NCI-H2196 (cell line): ENCODE measurements around the gene MFGE8.
"Not testable (repeated sequence)": the region's sequence is repeated elsewhere in the genome, so short reads cannot be mapped to it uniquely, and the experiment has no call there.

Experiments used
- DNase-seq: peaks from one replicate; lab custom pipeline; 2025; ENCODE audit not compliant: unreplicated experiment; lab: John Stamatoyannopoulos, UW

The MFGE8 gene, protein sequence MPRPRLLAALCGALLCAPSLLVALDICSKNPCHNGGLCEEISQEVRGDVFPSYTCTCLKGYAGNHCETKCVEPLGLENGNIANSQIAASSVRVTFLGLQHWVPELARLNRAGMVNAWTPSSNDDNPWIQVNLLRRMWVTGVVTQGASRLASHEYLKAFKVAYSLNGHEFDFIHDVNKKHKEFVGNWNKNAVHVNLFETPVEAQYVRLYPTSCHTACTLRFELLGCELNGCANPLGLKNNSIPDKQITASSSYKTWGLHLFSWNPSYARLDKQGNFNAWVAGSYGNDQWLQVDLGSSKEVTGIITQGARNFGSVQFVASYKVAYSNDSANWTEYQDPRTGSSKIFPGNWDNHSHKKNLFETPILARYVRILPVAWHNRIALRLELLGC

DNA sequence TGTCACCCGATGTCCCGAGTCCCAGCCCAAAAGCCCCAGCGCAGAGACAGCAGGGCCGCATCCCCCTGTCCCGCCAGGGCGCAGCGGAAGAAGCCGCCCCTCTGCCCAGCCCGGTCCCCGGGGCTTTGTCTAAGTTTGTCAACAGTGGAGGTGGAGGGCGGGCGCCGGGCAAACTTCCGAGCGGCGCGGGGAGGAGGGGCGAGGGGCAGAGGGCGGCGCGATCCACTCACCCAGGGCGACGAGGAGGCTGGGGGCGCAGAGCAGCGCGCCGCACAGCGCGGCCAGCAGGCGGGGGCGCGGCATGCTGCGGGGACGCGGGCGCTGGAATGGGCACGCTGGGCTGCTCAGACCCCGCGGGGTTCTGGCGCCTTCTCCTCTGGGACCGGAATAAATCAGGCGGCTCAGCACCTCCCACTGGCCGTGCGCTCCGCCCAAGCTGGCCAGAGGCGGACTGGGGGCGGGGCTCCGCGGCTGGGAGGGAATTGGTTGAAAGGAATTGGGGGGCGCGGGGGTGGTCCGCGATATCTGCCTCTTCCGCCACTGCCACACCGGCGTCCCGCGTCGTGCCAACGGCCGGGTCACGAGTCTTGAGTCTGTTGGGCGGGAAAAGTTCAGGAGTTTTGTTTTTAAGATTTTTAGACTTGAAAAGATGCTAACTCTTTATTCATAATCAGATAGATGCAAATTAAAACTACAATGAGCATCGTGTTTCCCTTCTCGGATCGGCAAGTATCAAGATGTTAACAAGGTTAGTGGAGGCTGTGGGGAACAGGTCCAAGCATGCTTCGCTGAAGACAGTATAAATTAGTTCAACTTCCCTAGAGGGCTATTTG, at the start of gene MFGE8:
MFGE8 (minus strand) TSS at position 363 of the 833 bp plus-strand sequence; CDS start at position 303, 60 bp downstream.
- peak; percentile 31 for DNase-seq

DNA sequence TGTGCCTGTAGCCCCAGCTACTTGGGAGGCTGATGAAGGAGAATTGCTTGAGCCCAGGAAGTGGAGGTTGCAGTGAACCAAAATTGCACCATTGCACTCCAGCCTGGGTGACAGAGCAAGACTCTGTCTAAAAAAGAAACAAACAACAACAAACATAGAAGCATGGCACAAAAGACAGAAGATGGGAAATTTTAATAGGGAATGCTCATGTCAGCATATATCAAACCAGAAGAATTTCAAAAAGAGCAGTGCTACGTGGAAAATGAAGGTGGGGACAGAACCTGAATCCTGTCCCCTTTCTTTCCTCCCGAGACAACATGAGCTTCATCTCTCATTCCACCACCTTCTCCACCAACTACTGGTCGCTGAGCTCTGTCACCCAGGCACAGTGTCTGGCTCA, 46.3 kb upstream of the MFGE8 start:
- no peak for DNase-seq

DNA sequence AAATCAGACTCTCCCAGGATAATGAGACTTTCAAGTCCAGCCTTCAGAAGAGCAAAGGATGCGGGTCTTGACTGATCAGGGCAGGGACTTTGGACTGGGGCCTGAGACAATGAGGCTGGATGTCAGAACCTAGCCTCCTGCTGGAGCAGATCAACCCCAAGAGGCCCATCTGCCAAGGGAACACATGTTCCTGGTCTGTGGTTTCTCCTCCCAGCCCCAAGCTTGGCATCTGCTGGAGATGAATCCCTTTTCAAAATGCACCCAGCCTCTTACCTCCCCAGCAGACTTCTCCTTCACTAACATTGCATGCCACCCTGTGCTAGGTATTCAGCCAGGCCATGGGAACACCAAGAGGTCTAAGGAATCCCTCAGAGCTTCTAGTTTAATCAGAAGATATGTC, 43.7 kb upstream of the MFGE8 start:
- no peak for DNase-seq

DNA sequence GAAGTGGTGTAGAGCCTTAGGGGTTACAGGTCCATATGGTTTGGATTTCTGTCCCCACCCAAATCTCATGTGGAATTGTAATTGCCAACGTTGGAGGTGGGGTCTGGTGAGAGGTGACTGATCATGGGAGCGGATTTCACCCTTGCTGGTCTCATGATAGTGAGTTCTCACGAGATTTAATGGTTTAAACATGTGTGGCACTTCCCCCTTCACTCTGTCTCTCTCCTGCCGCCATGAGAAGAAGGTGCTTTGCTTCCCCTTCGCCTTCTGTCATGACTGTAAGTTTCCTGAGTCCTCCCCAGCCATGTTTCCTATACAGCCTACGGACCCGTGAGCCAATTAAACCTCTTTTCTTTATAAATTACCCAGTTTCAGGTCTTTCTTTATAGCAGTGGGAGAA, 43.1 kb upstream of the MFGE8 start:
- DNase-seq, result no peak

DNA sequence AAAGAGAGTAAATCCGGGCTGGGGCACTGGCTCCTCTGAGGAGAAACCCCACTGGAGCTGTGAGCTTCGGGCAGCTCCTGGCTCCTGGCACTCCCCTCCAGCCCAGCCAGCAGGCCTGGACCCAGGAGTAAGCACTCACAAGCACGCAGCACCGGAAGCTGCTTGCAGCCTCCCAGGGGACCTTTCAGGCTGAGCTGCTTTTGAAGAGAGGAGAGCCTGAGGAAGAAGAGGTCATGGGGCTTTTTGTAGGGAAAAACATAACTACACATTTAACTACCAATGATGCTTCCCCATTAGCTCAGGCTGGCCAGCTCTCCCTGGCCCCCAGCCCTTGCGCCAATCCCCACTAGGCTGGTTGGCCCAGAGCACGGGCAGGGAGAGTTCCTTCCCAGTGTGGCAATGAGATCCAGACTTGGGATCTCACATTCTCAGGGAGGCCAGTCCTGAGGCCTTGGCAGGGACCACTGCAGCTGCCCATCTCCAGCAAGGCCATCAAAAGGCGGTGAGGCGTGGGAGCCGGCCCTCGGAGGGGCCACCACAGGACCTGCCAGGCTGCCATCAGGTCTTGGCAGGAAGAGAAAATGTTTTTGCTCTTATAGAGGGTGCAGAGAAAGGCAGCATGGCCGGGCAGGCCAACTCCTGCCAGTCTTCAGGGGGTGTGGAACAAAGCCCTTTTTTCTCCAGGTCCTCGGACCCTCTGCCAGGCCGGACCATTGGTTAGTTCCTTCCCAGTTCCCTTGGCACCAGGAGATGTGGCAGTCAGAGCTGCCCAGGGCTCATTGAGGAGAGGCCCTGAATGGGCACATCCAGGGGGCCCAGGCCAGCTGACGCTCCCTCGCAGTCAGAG, 41.5 kb upstream of the MFGE8 start:
- DNase-seq, result no peak

- DNase-seq, result no peak
Observed at GRCh38 chr15:88950600-88951160, 37.5 kb upstream of the MFGE8 start.

DNA sequence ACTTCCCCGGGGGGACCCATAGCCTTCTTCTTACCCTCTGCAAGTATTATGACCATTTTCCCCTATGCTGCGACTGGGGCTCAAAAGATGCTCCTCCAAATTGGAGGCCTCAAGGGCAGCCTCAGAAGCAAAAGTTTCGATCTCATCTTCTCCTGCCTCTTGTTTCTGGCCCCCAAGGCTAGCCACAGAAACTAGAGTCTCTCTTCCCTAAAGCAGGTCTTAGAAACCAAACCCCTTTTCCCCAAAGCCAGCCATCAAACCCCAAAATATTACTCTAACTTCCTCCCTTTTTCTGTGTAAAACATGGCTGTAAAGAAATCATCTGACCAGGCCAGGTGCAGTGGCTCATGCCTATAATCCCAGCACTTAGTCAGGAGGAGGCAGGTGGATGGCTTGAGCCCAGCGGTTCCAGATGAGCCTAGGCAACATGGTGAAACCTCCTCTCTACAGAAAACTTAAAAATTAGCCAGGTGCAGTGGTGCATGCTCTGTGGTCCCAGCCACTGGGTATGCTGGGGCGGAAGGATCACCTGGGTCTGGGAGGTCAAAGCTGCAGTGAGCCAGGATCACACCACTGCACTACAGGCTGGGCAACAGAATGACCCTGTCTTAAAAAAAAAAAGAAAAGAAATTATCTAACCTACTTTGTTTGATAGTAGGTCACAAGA, 36.7 kb upstream of the MFGE8 start:
- DNase-seq, result no peak

GRCh38 chr15:88940110-88940675, 27.0 kb upstream of the MFGE8 start:
- no peak for DNase-seq

DNA sequence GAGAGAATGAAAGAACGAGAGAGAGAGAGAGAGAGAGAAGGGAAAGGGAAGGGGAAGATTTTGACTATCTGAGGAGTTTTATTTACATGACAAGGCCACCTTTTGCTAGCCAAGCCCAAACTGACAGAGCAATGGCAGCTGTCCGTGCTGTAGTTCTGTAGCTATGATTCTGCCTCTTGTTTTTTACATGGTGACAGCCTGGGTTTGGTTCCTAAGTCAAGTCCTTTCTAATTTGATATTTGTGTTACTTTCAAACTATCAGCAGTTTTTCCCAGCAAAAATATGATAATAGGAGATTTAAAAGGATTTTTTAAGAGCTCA, 26.3 kb upstream of the MFGE8 start:
- no peak for DNase-seq

- DNase-seq, result no peak
Observed at GRCh38 chr15:88938802-88939485, 25.8 kb upstream of the MFGE8 start.

- DNase-seq, result not testable (repeated sequence)
Observed at GRCh38 chr15:88934449-88934848, 21.3 kb upstream of the MFGE8 start.

GRCh38 chr15:88932875-88933330, 19.7 kb upstream of the MFGE8 start:
- DNase-seq, result no peak

DNA sequence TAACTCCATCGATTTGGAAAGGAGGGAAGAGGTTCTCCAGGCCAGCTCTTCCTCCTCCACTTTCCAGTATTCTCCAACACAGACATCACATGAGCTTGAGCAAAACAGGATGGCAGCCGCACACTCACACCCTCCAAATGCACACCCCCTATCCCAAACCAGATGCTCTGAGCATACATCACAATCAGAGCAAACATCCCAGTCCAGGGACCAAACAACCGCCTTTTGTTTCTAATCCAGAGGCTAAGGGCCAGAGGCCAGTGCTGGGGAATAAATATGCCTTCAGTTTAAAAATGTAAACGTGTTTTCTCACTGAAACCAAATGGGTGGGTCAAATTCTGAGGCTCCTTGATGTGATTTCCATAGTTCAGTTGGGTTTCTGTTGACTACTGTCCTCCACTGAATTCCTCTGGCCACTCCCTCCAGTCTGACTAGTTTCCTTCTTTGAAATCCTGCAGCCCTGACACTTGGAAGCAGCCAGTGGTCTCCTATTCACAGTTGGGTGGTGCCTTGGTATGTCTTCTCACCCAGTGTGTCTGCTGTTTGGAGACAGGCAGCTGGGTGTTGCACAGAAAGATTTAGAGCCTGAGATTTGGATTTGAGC, 19.2 kb upstream of the MFGE8 start:
- no peak for DNase-seq

- no peak for DNase-seq
Observed at GRCh38 chr15:88930579-88930978, 17.4 kb upstream of the MFGE8 start.

GRCh38 chr15:88929358-88930098, 16.3 kb upstream of the MFGE8 start:
- DNase-seq, result not testable (repeated sequence)

DNA sequence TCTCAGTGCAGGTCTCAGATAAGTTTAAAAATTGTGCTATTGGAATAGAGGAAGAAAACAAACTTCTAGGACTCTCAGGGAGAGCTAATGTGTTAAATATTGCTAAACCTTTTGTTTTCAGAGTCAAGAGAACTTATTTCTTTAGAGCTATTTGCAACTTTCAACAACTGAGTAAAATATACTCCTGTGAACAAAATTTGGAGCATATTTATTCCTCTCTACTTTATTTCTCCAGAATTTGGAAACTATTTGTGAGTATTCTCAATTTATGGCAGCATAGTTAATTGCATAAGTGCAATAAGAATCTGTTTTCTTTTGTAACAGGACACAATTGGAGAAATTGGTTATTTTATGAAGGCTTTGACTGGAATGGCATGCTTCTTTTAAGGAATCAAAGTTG, 15.0 kb upstream of the MFGE8 start:
- not testable (repeated sequence) for DNase-seq

DNA sequence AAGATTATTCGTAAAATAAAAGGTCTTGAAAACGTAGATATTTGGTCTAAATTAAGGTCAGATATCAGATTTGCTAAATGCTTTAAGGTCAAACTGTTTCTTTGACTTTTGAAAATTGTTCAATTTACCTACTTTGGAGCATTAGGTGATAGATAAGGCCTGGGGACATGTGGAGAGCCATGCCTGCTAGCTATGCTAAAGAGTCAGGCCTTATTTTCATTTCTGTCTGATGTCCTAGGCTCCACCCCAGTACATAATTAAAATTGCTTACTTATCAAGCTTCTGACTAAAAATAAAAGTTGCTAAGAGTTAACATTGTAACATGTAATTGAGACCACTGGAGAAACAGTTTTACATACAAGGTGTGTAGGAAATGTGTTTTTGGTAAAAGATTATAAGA, 12.5 kb upstream of the MFGE8 start:
- not testable (repeated sequence) for DNase-seq

DNA sequence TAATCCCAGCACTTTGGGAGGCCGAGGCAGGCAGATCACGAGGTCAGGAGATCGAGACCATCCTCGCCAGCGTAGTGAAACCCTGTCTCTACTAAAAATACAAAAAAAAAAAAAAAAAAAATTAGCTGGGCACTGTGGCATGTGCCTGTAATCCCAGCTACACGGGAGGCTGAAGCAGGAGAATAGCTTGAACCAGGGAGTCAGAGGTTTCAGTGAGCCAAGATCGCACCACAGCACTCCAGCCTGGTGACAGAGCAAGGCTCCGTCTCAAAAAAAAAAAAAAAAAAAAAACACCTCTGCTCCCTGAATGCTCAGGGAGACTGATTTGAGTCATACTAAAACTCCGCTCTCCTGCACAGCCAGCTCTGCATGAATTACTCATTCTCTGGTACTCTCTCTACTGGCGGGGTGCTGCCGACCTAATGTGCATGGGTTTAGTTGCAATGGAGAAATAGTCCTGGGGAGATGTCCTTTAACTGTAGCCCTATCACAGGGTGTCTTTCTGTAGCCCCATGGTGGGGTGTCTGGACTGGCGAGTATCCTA, 7.8 kb upstream of the MFGE8 start:
- not testable (repeated sequence) for DNase-seq
